Common myeloid progenitor, CD34-positive (primary cell): ENCODE measurements around the gene HSPA9.

Source experiments
- CTCF ChIA-PET: fragments of 350-600 bp; sonication (Branson Sonifier 250); formaldehyde crosslinking; loops from one replicate; lab custom pipeline; 2021; ENCODE audit warnings: antibody characterized with exemption; lab: Charles Lee
- POLR2A ChIA-PET: fragments of 350-600 bp; sonication (Branson Sonifier 250); formaldehyde crosslinking; loops from one replicate; lab custom pipeline; 2021; ENCODE audit warnings: antibody characterized with exemption; lab: Charles Lee
- DNase-seq, 3 donors: peaks; one replicate each; pipeline versions ENCODE4 v3.0.0 to v3.0.0-alpha.2; 2013
- H3K27ac ChIP-seq, 2 experiments: 1 replicate in 1 of 2; 2 replicates in 1 of 2; pipeline ENCODE4 v1.7.0; 2013; ENCODE audit warnings: inconsistent platforms in 2 of 2, low read length in 2 of 2, mild to moderate bottlenecking in 2 of 2, low read depth in 1 of 2, moderate library complexity in 1 of 2; ENCODE audit not compliant: severe bottlenecking in 2 of 2, insufficient read depth in 1 of 2, poor library complexity in 1 of 2
- H3K27me3 ChIP-seq, 5 experiments: replicated peaks in 2 of 5; 1 replicate in 3 of 5; 2 replicates in 2 of 5; pipeline versions ENCODE4 v1.6.1 to v1.7.0; 2013; ENCODE audit warnings: low read length in 4 of 5, mild to moderate bottlenecking in 2 of 5, moderate library complexity in 2 of 5, inconsistent platforms in 1 of 5; ENCODE audit not compliant: insufficient read depth in 5 of 5, control insufficient read depth in 4 of 5
- H3K36me3 ChIP-seq, 4 experiments: 1 replicate in 2 of 4; 2 replicates in 2 of 4; pipeline versions ENCODE4 v1.6.1 to v1.7.0; 2013; ENCODE audit warnings: low read length in 3 of 4, control low read depth in 1 of 4, mild to moderate bottlenecking in 1 of 4; ENCODE audit not compliant: control insufficient read depth in 4 of 4, insufficient read depth in 4 of 4
- H3K4me1 ChIP-seq, 4 experiments: 1 replicate in 3 of 4; 2 replicates in 1 of 4; pipeline versions ENCODE4 v1.6.1 to v1.7.1; 2013; ENCODE audit warnings: low read length in 3 of 4, mild to moderate bottlenecking in 3 of 4, control low read depth in 1 of 4, inconsistent platforms in 1 of 4, moderate library complexity in 1 of 4; ENCODE audit not compliant: control insufficient read depth in 4 of 4, insufficient read depth in 4 of 4; ENCODE audit errors: control extremely low read depth in 1 of 4
- H3K4me3 ChIP-seq, 7 experiments: 1 replicate in 4 of 7; 2 replicates in 3 of 7; pipeline versions ENCODE4 v1.5.1 to v1.7.0; 2013; ENCODE audit warnings: mild to moderate bottlenecking in 7 of 7, low read length in 6 of 7, moderate library complexity in 6 of 7, inconsistent platforms in 2 of 7, low read depth in 2 of 7, control low read depth in 1 of 7; ENCODE audit not compliant: insufficient read depth in 4 of 7, control insufficient read depth in 1 of 7; ENCODE audit errors: extremely low read depth in 1 of 7
- H3K9me3 ChIP-seq, 5 experiments: 1 replicate in 4 of 5; 2 replicates in 1 of 5; pipeline versions ENCODE4 v1.6.1 to v1.7.1; 2013; ENCODE audit warnings: low read length in 4 of 5, mild to moderate bottlenecking in 2 of 5, inconsistent platforms in 1 of 5, low read depth in 1 of 5, moderate library complexity in 1 of 5; ENCODE audit not compliant: control insufficient read depth in 4 of 5, insufficient read depth in 2 of 5; ENCODE audit errors: control extremely low read depth in 1 of 5
- WGBS: methylation state at CpG from one replicate; pipeline ENCODE4 v1.1.5; 2013; ENCODE audit not compliant: insufficient coverage; 5-methylcytosine and 5-hydroxymethylcytosine counted together

The HSPA9 gene

DNA sequence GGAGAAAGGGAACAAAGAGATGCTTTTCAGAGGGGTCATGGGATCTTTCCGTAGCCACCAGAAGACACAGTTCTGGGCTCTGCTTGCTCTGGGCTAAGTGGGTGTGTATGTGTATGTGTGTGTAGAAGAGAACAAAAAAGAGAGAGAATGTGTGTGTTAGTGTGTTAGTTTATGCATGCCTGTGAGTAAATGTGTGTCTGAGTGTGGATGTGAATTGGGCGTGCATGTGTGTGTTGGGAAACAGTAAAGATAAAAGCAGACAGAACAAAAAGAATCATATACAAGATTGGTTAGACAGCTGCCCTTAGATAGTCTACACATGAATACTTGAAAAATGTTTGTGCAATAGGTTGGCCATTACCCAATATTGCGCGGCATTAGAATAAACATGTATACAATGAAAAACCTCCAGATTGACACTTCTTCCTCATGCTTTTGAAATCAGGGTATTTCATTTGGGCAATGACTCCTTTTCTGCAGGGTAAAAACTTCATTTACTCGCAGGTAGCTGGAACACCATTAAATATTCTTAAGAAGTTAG is 36.5 kb upstream of the HSPA9 start:
- no peaks in the 10 kb centered on the region for H3K9me3 ChIP-seq
- H3K27ac ChIP-seq: no peak overlapping the region
- H3K4me3 ChIP-seq: peak overlapping the region in 6 of 7 experiments; percentile 35 to 77 (median 60)
- CTCF ChIA-PET: interaction anchor here (0.7 to 11.7 kb wide), 5 partner anchors 18 to 287 kb away, joined by 3 to 86 read pairs (median 3); no protein-coding TSS in a partner anchor
- H3K4me1 ChIP-seq: peaks cover 0 to 17% (median 15%) of the 10 kb centered on the region in 4 experiments
- DNase-seq: no peak
- no peaks in the 10 kb centered on the region for H3K27me3 ChIP-seq
- 61% methylated on average over 4 of the region's 5 CpGs for WGBS
- POLR2A ChIA-PET: interaction anchor here (0.5 to 0.7 kb wide), 3 partner anchors 109 to 491 kb away, joined by 3 read pairs; no protein-coding TSS in a partner anchor
- H3K36me3 ChIP-seq: no peaks in the 10 kb centered on the region

DNA sequence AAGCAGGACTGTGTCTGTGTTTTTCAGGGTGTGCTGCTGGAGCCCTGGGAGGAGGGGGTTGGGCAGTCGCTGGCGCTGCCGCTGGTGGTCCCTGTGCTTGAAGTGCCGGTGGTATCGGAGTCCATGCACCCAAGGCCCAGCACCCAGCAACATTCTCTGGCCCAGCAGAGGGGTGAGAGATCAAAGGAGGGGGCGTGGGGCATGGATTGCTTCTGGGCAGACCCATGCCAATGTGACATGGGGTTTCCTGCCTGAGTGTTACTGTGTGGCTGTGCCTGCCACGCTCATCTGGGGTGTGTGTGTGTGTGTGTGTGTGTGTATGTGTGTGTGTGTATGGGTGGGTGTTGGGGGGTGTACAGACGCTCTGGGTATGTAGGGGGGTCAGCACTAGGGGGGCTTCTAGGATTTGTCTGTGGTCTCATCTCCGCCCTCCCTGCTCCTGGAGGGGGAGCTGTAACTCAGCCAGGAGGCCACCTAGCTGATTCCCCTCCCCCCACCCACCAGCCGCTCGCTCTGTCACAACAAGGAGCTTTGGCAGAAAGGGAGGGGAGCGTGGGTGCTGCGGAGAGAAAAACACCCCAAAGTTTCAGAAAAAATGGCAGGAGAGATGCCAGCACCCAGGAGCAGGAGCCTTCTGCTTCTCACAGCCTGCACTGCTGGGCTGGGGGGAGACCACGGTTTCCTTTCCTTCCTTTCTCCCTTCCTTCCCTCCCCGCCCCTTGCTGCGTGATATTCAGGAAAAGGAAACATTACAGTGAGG is 35.9 kb upstream of the HSPA9 start:
- Histone ChIP-seq H3K4me1 (peaks cover 0 to 17% (median 14%) of the 10 kb centered on the region in 4 experiments), H3K9me3 (no peaks in the 10 kb centered on the region), H3K36me3 (no peaks in the 10 kb centered on the region), H3K4me3 (peak overlapping the region; percentile 15 to 77 (median 53)), H3K27me3 (no peaks in the 10 kb centered on the region), H3K27ac (no peak overlapping the region)
- POLR2A ChIA-PET: interaction anchor here (0.5 to 1.0 kb wide), 4 partner anchors 36 to 492 kb away, joined by 3 to 4 read pairs (median 3); partner anchors contain the start of gene HSPA9
- DNase-seq: peak; percentile 30 to 64 (median 57)
- 5% methylated on average over 5 of the region's 16 CpGs for WGBS
- CTCF ChIA-PET: interaction anchor here (0.6 to 11.7 kb wide), 8 partner anchors 17 to 288 kb away, joined by 3 to 86 read pairs (median 3); no protein-coding TSS in a partner anchor

DNA sequence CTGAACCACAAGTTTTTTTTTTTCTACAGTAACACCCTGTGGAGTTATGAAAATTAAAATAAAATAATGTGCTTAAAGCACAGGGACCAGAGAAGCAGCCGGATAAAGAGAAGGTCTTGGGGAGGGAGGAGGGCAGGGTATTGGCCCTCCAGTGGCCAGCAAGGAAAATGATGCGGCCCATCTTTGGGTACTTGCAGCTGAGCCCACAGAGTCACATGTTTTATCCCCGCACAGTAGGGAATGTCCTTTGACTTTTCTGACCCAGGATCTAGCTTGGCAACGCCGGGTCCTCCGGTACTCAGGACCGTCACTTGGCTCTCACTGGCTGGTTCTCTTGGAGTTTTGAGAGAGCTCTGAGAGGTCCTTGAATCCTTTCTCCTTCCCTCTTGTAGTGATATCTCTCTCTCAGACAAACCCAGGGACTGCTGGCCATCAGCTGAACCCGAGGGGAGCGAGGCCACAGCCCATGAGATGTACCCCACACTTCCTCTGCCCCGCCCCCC is 35.3 kb upstream of the HSPA9 start:
- Histone ChIP-seq H3K4me3 (peak overlapping the region in 6 of 7 experiments; percentile 35 to 77 (median 60)), H3K9me3 (no peaks in the 10 kb centered on the region), H3K27me3 (no peaks in the 10 kb centered on the region), H3K27ac (no peak overlapping the region), H3K36me3 (no peaks in the 10 kb centered on the region), H3K4me1 (peaks cover 0 to 22% (median 18%) of the 10 kb centered on the region in 4 experiments)
- 57% methylated on average over 7 of the region's 10 CpGs for WGBS
- ChIA-PET POLR2A (interaction anchor here (0.5 to 1.0 kb wide), 2 partner anchors 35 to 154 kb away, joined by 3 to 4 read pairs; partner anchors contain the start of gene HSPA9), CTCF (interaction anchor here (0.6 to 11.7 kb wide), 10 partner anchors 17 to 152 kb away, joined by 3 to 86 read pairs (median 3); no protein-coding TSS in a partner anchor)
- peak in 2 of 3 donors; percentile 29 to 44 for DNase-seq

DNA sequence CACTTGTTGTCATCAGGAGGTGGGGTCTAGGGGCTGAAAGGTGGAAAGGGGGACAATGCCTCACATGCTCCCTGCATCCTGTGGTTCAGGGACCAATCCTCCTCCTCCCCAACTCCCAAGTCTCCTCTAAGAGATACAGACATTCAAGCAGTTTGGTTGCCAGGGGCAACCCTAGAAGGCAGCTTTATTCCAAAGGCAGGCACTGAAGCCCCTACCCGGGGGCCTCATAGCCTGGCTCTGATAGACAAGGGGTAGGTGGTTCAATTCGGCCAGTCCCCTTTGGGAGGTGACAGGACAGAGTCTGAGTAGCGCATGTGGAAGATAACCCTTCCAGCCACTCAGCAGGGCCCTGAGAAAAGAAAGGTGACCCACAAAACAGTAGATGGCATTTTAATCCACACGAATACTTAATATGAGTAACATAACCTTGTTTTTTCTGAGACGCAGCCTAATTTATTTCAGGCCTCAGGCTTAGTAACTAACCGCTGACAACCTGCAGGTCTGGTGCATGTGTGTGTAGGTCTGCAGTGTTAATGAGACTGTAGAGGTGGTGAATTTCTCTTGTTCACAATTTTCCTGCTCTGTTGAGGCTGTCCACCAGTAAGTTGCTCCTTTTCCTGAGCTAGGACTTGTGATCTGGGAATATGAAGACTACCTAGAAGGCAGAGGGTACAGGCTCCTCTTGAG is 31.3 kb upstream of the HSPA9 start:
- Histone ChIP-seq H3K4me1 (peaks cover 0 to 52% (median 24%) of the 10 kb centered on the region in 4 experiments), H3K36me3 (no peaks in the 10 kb centered on the region), H3K27me3 (peaks cover 0 to 1% (median 0%) of the 10 kb centered on the region in 5 experiments), H3K4me3 (no peak overlapping the region), H3K27ac (no peak overlapping the region), H3K9me3 (no peaks in the 10 kb centered on the region)
- DNase-seq: no peak
- ChIA-PET POLR2A (no interaction called here), CTCF (interaction anchor here (1.1 to 11.7 kb wide), 3 partner anchors 9 to 16 kb away, joined by 3 to 86 read pairs (median 17); no protein-coding TSS in a partner anchor)
- WGBS: 81% methylated on average over 5 of the region's 6 CpGs

DNA sequence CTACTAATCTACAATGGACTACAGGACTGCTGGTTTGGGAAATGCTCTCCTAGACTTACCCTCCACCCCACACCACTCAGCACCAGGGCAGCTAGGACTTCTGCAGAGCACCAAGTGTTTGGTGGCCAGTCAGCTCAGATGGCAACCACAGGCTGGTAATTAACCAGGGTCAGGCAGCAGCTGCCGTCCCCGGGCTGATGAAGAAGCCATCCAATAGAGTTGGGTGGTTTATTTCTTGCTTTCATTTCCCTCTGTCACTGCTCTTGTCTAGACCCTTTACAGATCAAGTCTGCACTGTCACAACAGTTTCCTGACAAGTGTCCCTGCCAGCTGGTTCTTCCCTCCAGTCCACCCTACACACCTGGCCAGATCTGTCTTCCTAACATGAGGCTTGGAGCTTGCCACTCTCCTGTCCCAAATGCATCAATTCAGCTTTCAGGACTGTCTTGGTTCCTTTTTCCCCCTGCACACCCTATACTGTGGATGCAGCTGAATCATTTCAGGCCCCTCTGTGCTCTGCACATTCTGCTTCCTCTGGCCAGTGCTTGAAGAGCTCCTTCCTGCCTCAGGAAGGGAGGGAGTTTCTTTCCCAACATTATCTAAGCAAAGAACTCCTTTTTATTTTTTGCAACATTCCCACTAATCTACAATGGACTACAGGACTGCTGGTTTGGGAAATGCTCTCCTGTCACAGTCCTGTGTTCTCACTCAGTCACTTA is 30.2 kb upstream of the HSPA9 start:
- H3K9me3 ChIP-seq: no peaks in the 10 kb centered on the region
- peak overlapping the region in 2 of 7 experiments; percentile 4 to 40 for H3K4me3 ChIP-seq
- WGBS: 0% methylated on average over 2 of the region's 2 CpGs
- peak in 1 of 3 donors; percentile 33 for DNase-seq
- no peak overlapping the region for H3K27ac ChIP-seq
- CTCF ChIA-PET: interaction anchor here (0.7 to 11.7 kb wide), 8 partner anchors 10 to 148 kb away, joined by 3 to 86 read pairs (median 5); partner anchors contain the start of gene CTNNA1
- POLR2A ChIA-PET: no interaction called here
- H3K4me1 ChIP-seq: peaks cover 0 to 45% (median 14%) of the 10 kb centered on the region in 4 experiments
- no peaks in the 10 kb centered on the region for H3K36me3 ChIP-seq
- peaks cover 0 to 1% (median 0%) of the 10 kb centered on the region in 5 experiments for H3K27me3 ChIP-seq

DNA sequence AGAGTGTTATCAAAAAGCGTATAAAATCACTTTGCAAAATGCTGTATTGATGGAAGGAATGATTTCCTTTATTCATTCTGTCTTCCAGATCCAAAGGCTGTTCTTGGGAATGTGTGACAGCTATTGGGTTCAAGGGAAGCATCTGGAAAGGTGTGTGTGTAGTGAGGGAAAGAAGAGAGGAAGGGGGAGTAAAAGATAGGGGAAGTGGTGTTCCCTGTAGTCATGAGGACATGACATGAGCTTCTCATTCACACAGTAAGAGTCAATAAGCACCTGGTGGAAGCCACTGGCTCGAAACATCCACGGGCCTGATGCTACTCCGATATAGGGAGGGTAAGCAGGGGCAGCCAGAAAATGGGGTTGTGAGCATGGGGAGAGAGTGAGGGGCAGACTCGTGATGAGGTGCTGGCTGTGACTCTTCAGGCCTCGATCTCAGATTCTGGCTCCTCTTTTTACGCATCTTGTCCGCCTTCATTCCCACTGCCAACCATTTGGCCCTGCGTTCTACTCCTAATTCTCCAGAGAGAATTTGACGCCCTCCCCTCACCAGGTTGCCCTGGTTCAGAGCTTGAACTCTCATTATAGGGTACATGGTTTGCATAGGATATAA is 29.1 kb upstream of the HSPA9 start:
- CTCF ChIA-PET: interaction anchor here (0.7 to 11.7 kb wide), 10 partner anchors 11 to 149 kb away, joined by 3 to 86 read pairs (median 4); partner anchors contain the start of gene CTNNA1

More for the DNA sequence above, 29.1 kb upstream of the HSPA9 start:
- Histone ChIP-seq H3K36me3 (no peaks in the 10 kb centered on the region), H3K27ac (no peak overlapping the region), H3K27me3 (peaks cover 0 to 1% (median 0%) of the 10 kb centered on the region in 5 experiments), H3K4me3 (no peak overlapping the region), H3K9me3 (no peaks in the 10 kb centered on the region), H3K4me1 (peaks cover 0 to 44% (median 14%) of the 10 kb centered on the region in 4 experiments)
- 98% methylated on average over 8 of the region's 10 CpGs for WGBS
- no peak for DNase-seq
- POLR2A ChIA-PET: no interaction called here
